Measurements from ENCODE around the gene DCN. TPM values are rescaled to one million over a fixed set of nuclear protein-coding genes. Genes with fewer than 3 reads are reported as not detected.

Gene DCN
- total RNA-seq, 1 experiment from 2014 or later: 2.0 TPM

DNA sequence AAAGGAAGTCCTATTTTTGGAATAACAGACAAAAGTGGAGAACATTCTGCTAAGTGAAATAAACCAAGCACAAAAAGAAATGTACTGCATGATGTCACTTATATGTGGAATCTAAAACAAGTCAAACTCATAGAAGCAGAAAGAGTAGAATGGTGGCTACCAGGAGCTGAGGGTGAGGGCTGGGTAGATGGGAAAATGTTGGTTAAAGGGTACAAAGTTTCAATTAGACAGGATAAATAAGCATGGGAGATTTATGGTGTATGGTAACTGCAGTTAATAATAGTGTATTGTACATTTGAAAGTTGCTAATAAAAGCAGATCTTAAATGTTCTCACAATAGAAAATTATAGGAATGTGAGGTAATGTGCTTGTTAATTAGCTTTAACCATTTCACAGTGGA lies 84.2 kb downstream of the DCN start (continued):
- TF ChIP-seq, protein P1, sequence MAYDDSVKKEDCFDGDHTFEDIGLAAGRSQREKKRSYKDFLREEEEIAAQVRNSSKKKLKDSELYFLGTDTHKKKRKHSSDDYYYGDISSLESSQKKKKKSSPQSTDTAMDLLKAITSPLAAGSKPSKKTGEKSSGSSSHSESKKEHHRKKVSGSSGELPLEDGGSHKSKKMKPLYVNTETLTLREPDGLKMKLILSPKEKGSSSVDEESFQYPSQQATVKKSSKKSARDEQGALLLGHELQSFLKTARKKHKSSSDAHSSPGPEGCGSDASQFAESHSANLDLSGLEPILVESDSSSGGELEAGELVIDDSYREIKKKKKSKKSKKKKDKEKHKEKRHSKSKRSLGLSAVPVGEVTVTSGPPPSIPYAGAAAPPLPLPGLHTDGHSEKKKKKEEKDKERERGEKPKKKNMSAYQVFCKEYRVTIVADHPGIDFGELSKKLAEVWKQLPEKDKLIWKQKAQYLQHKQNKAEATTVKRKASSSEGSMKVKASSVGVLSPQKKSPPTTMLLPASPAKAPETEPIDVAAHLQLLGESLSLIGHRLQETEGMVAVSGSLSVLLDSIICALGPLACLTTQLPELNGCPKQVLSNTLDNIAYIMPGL (CRISPR knock-in tag; IDR thresholded peaks at IDR 0.05): no peak
- TF ChIP-seq, protein P2, sequence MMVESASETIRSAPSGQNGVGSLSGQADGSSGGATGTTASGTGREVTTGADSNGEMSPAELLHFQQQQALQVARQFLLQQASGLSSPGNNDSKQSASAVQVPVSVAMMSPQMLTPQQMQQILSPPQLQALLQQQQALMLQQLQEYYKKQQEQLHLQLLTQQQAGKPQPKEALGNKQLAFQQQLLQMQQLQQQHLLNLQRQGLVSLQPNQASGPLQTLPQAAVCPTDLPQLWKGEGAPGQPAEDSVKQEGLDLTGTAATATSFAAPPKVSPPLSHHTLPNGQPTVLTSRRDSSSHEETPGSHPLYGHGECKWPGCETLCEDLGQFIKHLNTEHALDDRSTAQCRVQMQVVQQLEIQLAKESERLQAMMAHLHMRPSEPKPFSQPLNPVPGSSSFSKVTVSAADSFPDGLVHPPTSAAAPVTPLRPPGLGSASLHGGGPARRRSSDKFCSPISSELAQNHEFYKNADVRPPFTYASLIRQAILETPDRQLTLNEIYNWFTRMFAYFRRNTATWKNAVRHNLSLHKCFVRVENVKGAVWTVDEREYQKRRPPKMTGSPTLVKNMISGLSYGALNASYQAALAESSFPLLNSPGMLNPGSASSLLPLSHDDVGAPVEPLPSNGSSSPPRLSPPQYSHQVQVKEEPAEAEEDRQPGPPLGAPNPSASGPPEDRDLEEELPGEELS (CRISPR knock-in tag; IDR thresholded peaks at IDR 0.05): no peak

DNA sequence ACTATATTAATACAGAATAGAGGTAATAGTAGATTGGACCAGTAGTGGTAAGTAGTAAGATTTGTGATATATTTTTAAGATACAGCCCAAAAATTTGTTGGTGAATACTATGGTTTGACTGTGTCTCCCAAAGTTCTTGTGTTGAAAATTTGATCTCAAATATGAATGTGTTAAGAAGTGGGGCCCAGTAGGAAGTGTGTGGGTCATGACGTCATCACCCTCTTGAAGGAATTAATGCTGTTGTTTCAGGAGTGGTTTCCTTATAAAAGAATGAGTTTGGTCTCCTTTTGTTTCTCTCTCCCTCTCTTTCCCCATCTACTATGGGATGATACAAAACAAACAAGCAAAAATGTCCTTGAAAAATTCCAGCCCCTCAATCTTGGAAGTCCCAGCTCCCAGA lies 87.7 kb downstream of the DCN start:
- no peak for DNase-seq (ENCODE audit: low spot score)
- Mint-ChIP-seq H3K36me3 (peaks cover 12% of the 10 kb centered on the region), H3K4me3 (no peak overlapping the region), H3K27me3 (ENCODE audit: low read depth) (no peaks in the 10 kb centered on the region), H3K9me3 (peaks cover 20% of the 10 kb centered on the region), H3K4me1 (no peaks in the 10 kb centered on the region), H3K27ac (no peak overlapping the region)
- ATAC-seq: no peak
- ChIA-PET POLR2A (no interaction called here), CTCF (no interaction called here)
- TF ChIP-seq, protein P3, sequence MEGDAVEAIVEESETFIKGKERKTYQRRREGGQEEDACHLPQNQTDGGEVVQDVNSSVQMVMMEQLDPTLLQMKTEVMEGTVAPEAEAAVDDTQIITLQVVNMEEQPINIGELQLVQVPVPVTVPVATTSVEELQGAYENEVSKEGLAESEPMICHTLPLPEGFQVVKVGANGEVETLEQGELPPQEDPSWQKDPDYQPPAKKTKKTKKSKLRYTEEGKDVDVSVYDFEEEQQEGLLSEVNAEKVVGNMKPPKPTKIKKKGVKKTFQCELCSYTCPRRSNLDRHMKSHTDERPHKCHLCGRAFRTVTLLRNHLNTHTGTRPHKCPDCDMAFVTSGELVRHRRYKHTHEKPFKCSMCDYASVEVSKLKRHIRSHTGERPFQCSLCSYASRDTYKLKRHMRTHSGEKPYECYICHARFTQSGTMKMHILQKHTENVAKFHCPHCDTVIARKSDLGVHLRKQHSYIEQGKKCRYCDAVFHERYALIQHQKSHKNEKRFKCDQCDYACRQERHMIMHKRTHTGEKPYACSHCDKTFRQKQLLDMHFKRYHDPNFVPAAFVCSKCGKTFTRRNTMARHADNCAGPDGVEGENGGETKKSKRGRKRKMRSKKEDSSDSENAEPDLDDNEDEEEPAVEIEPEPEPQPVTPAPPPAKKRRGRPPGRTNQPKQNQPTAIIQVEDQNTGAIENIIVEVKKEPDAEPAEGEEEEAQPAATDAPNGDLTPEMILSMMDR (IDR thresholded peaks at IDR 0.05): no peak
- TF ChIP-seq PRRX2 (CRISPR knock-in tag; IDR thresholded peaks at IDR 0.05): no peak
- TF ChIP-seq, protein P4, sequence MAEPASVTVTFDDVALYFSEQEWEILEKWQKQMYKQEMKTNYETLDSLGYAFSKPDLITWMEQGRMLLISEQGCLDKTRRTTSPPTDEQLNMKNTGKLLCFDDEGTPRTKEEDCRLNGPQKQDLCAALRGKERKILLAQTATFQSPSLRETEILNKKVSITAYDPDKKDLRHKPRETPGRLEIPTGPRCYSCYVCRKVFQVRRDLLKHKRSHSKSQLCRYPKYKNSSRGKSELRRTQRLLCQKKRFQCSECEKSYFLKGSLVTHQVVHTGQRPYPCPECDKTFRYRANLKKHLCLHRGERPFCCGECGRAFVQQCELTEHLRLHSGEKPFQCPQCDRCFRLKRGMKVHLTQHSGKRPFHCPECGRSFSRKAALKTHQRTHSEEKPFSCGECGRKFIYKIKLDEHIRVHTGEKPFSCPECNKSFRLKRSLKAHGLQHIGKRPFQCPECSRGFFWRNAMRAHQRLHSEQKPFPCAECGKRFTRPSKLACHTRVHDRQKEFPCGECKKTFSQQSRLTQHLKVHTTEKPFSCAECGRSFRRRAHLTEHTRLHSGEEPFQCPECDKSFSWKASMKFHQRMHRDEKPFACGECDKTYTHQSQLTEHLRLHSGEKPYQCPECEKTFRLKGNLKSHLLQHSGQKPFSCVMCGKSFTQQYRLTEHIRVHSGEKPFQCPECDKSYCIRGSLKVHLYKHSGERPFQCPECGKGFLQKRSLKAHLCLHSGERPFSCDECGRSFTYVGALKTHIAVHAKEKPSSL (CRISPR knock-in tag; conservative IDR thresholded peaks at IDR 0.05): no peak
- TF ChIP-seq ATF1 (CRISPR knock-in tag; IDR thresholded peaks at IDR 0.05): no peak
- TF ChIP-seq, protein P5, sequence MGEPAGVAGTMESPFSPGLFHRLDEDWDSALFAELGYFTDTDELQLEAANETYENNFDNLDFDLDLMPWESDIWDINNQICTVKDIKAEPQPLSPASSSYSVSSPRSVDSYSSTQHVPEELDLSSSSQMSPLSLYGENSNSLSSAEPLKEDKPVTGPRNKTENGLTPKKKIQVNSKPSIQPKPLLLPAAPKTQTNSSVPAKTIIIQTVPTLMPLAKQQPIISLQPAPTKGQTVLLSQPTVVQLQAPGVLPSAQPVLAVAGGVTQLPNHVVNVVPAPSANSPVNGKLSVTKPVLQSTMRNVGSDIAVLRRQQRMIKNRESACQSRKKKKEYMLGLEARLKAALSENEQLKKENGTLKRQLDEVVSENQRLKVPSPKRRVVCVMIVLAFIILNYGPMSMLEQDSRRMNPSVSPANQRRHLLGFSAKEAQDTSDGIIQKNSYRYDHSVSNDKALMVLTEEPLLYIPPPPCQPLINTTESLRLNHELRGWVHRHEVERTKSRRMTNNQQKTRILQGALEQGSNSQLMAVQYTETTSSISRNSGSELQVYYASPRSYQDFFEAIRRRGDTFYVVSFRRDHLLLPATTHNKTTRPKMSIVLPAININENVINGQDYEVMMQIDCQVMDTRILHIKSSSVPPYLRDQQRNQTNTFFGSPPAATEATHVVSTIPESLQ (CRISPR knock-in tag; IDR thresholded peaks at IDR 0.05): no peak
- TF ChIP-seq, protein P6, sequence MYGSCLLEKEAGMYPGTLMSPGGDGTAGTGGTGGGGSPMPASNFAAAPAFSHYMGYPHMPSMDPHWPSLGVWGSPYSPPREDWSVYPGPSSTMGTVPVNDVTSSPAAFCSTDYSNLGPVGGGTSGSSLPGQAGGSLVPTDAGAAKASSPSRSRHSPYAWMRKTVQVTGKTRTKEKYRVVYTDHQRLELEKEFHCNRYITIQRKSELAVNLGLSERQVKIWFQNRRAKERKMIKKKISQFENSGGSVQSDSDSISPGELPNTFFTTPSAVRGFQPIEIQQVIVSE (CRISPR knock-in tag; IDR thresholded peaks at IDR 0.05; ENCODE audit: borderline replicate concordance): no peak
- no peak for TF ChIP-seq GRHL2 (CRISPR knock-in tag; IDR thresholded peaks at IDR 0.05; ENCODE audit: insufficient replicate concordance, severe bottlenecking)
- TF ChIP-seq FOXP1 (CRISPR knock-in tag; IDR thresholded peaks at IDR 0.05; ENCODE audit: borderline replicate concordance): no peak
- TF ChIP-seq, protein P7, sequence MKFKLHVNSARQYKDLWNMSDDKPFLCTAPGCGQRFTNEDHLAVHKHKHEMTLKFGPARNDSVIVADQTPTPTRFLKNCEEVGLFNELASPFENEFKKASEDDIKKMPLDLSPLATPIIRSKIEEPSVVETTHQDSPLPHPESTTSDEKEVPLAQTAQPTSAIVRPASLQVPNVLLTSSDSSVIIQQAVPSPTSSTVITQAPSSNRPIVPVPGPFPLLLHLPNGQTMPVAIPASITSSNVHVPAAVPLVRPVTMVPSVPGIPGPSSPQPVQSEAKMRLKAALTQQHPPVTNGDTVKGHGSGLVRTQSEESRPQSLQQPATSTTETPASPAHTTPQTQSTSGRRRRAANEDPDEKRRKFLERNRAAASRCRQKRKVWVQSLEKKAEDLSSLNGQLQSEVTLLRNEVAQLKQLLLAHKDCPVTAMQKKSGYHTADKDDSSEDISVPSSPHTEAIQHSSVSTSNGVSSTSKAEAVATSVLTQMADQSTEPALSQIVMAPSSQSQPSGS (CRISPR knock-in tag; IDR thresholded peaks at IDR 0.05; ENCODE audit: borderline replicate concordance, low read depth): no peak
- no peak for TF ChIP-seq TEAD4 (CRISPR knock-in tag; IDR thresholded peaks at IDR 0.05)
- TF ChIP-seq JAZF1 (CRISPR knock-in tag; IDR thresholded peaks at IDR 0.05): no peak
- no peak for TF ChIP-seq TEAD1 (CRISPR knock-in tag; IDR thresholded peaks at IDR 0.05)
- no peak for TF ChIP-seq ETV6 (CRISPR knock-in tag; IDR thresholded peaks at IDR 0.05)
- no peak for TF ChIP-seq KAT7 (CRISPR knock-in tag; IDR thresholded peaks at IDR 0.05; ENCODE audit: borderline replicate concordance)

Data from WTC11 (cell line).